ENCODE measurements around the gene SHROOM1.

Gene SHROOM1

GRCh38 chr5:132830436-132831094, at the start of gene SHROOM1:
TSS of gene SHROOM1 (minus strand) at chr5:132830647. CDS start at chr5:132826140, 4,507 bp downstream.
- H3K4me1 ChIP-seq (ENCODE audit: control insufficient read depth, insufficient read depth, low read length, unreplicated experiment) = no peaks in the 10 kb centered on the region
- no peak within 1 kb of the TSS for H3K27ac ChIP-seq (ENCODE audit: low read depth, low read length)
- H3K36me3 ChIP-seq (ENCODE audit: insufficient read depth, low read length) = no peaks in the 10 kb centered on the region
- peaks cover 10% of the 10 kb centered on the region for H3K79me2 ChIP-seq (ENCODE audit: control insufficient read depth, insufficient read depth, low read length, unreplicated experiment)
- no peaks in the 10 kb centered on the region for H3K27me3 ChIP-seq (ENCODE audit: insufficient read depth, low read length)
- peak within 1 kb of the TSS; percentile 70 for H2AFZ ChIP-seq (ENCODE audit: low read length, unreplicated experiment)
- peak within 1 kb of the TSS; percentile 81 for H3K4me3 ChIP-seq (ENCODE audit: low read depth, low read length)

GRCh38 chr5:132877938-132878337, 47.5 kb upstream of the SHROOM1 start:
- Histone ChIP-seq H3K27me3 (ENCODE audit: insufficient read depth, low read length) (no peaks in the 10 kb centered on the region), H3K27ac (ENCODE audit: low read depth, low read length) (no peak overlapping the region), H3K36me3 (ENCODE audit: insufficient read depth, low read length) (peaks cover 48% of the 10 kb centered on the region), H3K4me1 (ENCODE audit: control insufficient read depth, insufficient read depth, low read length, unreplicated experiment) (peaks cover 13% of the 10 kb centered on the region), H3K4me3 (ENCODE audit: low read depth, low read length) (no peak overlapping the region), H3K79me2 (ENCODE audit: control insufficient read depth, insufficient read depth, low read length, unreplicated experiment) (peaks cover 2% of the 10 kb centered on the region), H2AFZ (ENCODE audit: low read length, unreplicated experiment) (no peak overlapping the region)

GRCh38 chr5:132877466-132877865, 47.0 kb upstream of the SHROOM1 start:
- Histone ChIP-seq H3K36me3 (ENCODE audit: insufficient read depth, low read length) (peaks cover 47% of the 10 kb centered on the region), H2AFZ (ENCODE audit: low read length, unreplicated experiment) (no peak overlapping the region), H3K4me3 (ENCODE audit: low read depth, low read length) (no peak overlapping the region), H3K79me2 (ENCODE audit: control insufficient read depth, insufficient read depth, low read length, unreplicated experiment) (peaks cover 2% of the 10 kb centered on the region), H3K27me3 (ENCODE audit: insufficient read depth, low read length) (no peaks in the 10 kb centered on the region), H3K4me1 (ENCODE audit: control insufficient read depth, insufficient read depth, low read length, unreplicated experiment) (peaks cover 13% of the 10 kb centered on the region), H3K27ac (ENCODE audit: low read depth, low read length) (no peak overlapping the region)

- H2AFZ ChIP-seq (ENCODE audit: low read length, unreplicated experiment) = no peak overlapping the region
- peaks cover 13% of the 10 kb centered on the region for H3K4me1 ChIP-seq (ENCODE audit: control insufficient read depth, insufficient read depth, low read length, unreplicated experiment)
- H3K79me2 ChIP-seq (ENCODE audit: control insufficient read depth, insufficient read depth, low read length, unreplicated experiment) = peaks cover under 1% of the 10 kb centered on the region
- no peak overlapping the region for H3K27ac ChIP-seq (ENCODE audit: low read depth, low read length)
- peaks cover 43% of the 10 kb centered on the region for H3K36me3 ChIP-seq (ENCODE audit: insufficient read depth, low read length)
- no peak overlapping the region for H3K4me3 ChIP-seq (ENCODE audit: low read depth, low read length)
- H3K27me3 ChIP-seq (ENCODE audit: insufficient read depth, low read length) = no peaks in the 10 kb centered on the region
Observed at GRCh38 chr5:132876020-132876759, 45.7 kb upstream of the SHROOM1 start.

GRCh38 chr5:132873930-132874271, 43.5 kb upstream of the SHROOM1 start:
- Histone ChIP-seq H2AFZ (ENCODE audit: low read length, unreplicated experiment) (no peak overlapping the region), H3K79me2 (ENCODE audit: control insufficient read depth, insufficient read depth, low read length, unreplicated experiment) (no peaks in the 10 kb centered on the region), H3K27ac (ENCODE audit: low read depth, low read length) (no peak overlapping the region), H3K36me3 (ENCODE audit: insufficient read depth, low read length) (peaks cover 24% of the 10 kb centered on the region), H3K4me3 (ENCODE audit: low read depth, low read length) (no peak overlapping the region), H3K27me3 (ENCODE audit: insufficient read depth, low read length) (no peaks in the 10 kb centered on the region), H3K4me1 (ENCODE audit: control insufficient read depth, insufficient read depth, low read length, unreplicated experiment) (peaks cover 13% of the 10 kb centered on the region)

- Histone ChIP-seq H3K4me1 (ENCODE audit: control insufficient read depth, insufficient read depth, low read length, unreplicated experiment) (peaks cover 8% of the 10 kb centered on the region), H3K27me3 (ENCODE audit: insufficient read depth, low read length) (no peaks in the 10 kb centered on the region), H3K4me3 (ENCODE audit: low read depth, low read length) (no peak within 1 kb of the TSS), H3K79me2 (ENCODE audit: control insufficient read depth, insufficient read depth, low read length, unreplicated experiment) (peaks cover 3% of the 10 kb centered on the region), H3K36me3 (ENCODE audit: insufficient read depth, low read length) (peaks cover 18% of the 10 kb centered on the region), H3K27ac (ENCODE audit: low read depth, low read length) (no peak within 1 kb of the TSS), H2AFZ (ENCODE audit: low read length, unreplicated experiment) (no peak within 1 kb of the TSS)
Observed at GRCh38 chr5:132873119-132873929, 42.9 kb upstream of the SHROOM1 start, which contains the start of gene LEAP2. TSS of gene LEAP2 (plus strand) at chr5:132873668. CDS start at chr5:132873695, 27 bp downstream.

GRCh38 chr5:132872788-132873118, 42.3 kb upstream of the SHROOM1 start:
- H3K4me3 ChIP-seq (ENCODE audit: low read depth, low read length) = no peak overlapping the region
- peaks cover 3% of the 10 kb centered on the region for H3K4me1 ChIP-seq (ENCODE audit: control insufficient read depth, insufficient read depth, low read length, unreplicated experiment)
- H3K27me3 ChIP-seq (ENCODE audit: insufficient read depth, low read length) = no peaks in the 10 kb centered on the region
- H3K79me2 ChIP-seq (ENCODE audit: control insufficient read depth, insufficient read depth, low read length, unreplicated experiment) = peaks cover 4% of the 10 kb centered on the region
- peaks cover 12% of the 10 kb centered on the region for H3K36me3 ChIP-seq (ENCODE audit: insufficient read depth, low read length)
- no peak overlapping the region for H3K27ac ChIP-seq (ENCODE audit: low read depth, low read length)
- H2AFZ ChIP-seq (ENCODE audit: low read length, unreplicated experiment) = no peak overlapping the region

- Histone ChIP-seq H2AFZ (ENCODE audit: low read length, unreplicated experiment) (no peak overlapping the region), H3K4me3 (ENCODE audit: low read depth, low read length) (no peak overlapping the region), H3K4me1 (ENCODE audit: control insufficient read depth, insufficient read depth, low read length, unreplicated experiment) (peaks cover 6% of the 10 kb centered on the region), H3K27ac (ENCODE audit: low read depth, low read length) (no peak overlapping the region), H3K36me3 (ENCODE audit: insufficient read depth, low read length) (peaks cover 2% of the 10 kb centered on the region), H3K27me3 (ENCODE audit: insufficient read depth, low read length) (no peaks in the 10 kb centered on the region), H3K79me2 (ENCODE audit: control insufficient read depth, insufficient read depth, low read length, unreplicated experiment) (peaks cover 15% of the 10 kb centered on the region)
Observed at GRCh38 chr5:132871459-132872284, 41.2 kb upstream of the SHROOM1 start.

- no peak overlapping the region for H2AFZ ChIP-seq (ENCODE audit: low read length, unreplicated experiment)
- no peak overlapping the region for H3K27ac ChIP-seq (ENCODE audit: low read depth, low read length)
- H3K4me1 ChIP-seq (ENCODE audit: control insufficient read depth, insufficient read depth, low read length, unreplicated experiment) = peaks cover 6% of the 10 kb centered on the region
- H3K36me3 ChIP-seq (ENCODE audit: insufficient read depth, low read length) = peaks cover 2% of the 10 kb centered on the region
- H3K79me2 ChIP-seq (ENCODE audit: control insufficient read depth, insufficient read depth, low read length, unreplicated experiment) = peaks cover 15% of the 10 kb centered on the region
- H3K27me3 ChIP-seq (ENCODE audit: insufficient read depth, low read length) = no peaks in the 10 kb centered on the region
- no peak overlapping the region for H3K4me3 ChIP-seq (ENCODE audit: low read depth, low read length)
Observed at GRCh38 chr5:132870801-132871200, 40.4 kb upstream of the SHROOM1 start.

- peaks cover 15% of the 10 kb centered on the region for H3K79me2 ChIP-seq (ENCODE audit: control insufficient read depth, insufficient read depth, low read length, unreplicated experiment)
- no peak overlapping the region for H2AFZ ChIP-seq (ENCODE audit: low read length, unreplicated experiment)
- H3K27me3 ChIP-seq (ENCODE audit: insufficient read depth, low read length) = no peaks in the 10 kb centered on the region
- no peak overlapping the region for H3K27ac ChIP-seq (ENCODE audit: low read depth, low read length)
- peaks cover under 1% of the 10 kb centered on the region for H3K36me3 ChIP-seq (ENCODE audit: insufficient read depth, low read length)
- no peak overlapping the region for H3K4me3 ChIP-seq (ENCODE audit: low read depth, low read length)
- peaks cover 12% of the 10 kb centered on the region for H3K4me1 ChIP-seq (ENCODE audit: control insufficient read depth, insufficient read depth, low read length, unreplicated experiment)
Observed at GRCh38 chr5:132868754-132869153, 38.3 kb upstream of the SHROOM1 start.
